Lower leg skin (tissue), 3 donors: ENCODE measurements around the gene ZNF296.

Experiments used
- CTCF ChIP-seq, 3 donors: fragments of 450-650 bp; IDR thresholded peaks; one replicate each; pipeline ENCODE4 v1.5.1; 2016; ENCODE audit warnings: antibody characterized with exemption in 3 of 3, mild to moderate bottlenecking in 3 of 3, moderate library complexity in 2 of 3
- POLR2A ChIP-seq, 2 donors: fragments of 450-650 bp; IDR thresholded peaks; one replicate each; pipeline ENCODE4 v1.6.1; 2016 to 2017; ENCODE audit warnings: antibody characterized with exemption in 2 of 2, mild to moderate bottlenecking in 1 of 2, moderate library complexity in 1 of 2

GRCh38 chr19:45046355-45046754 lies 29.9 kb downstream of the ZNF296 start:
- TF ChIP-seq POLR2A (IDR thresholded peaks at IDR 0.05) (no peak), CTCF (IDR thresholded peaks at IDR 0.05) (no peak)
